Measurements from ENCODE around the gene NRIP2. TPM values are rescaled to one million over a fixed set of nuclear protein-coding genes. Genes with fewer than 3 reads are reported as not detected.

NRIP2 gene
- total and polyA plus RNA-seq, 2 donors (not counting 1 experiment from before 2014, with no cell fraction given): 0.08 to 0.17 TPM

DNA sequence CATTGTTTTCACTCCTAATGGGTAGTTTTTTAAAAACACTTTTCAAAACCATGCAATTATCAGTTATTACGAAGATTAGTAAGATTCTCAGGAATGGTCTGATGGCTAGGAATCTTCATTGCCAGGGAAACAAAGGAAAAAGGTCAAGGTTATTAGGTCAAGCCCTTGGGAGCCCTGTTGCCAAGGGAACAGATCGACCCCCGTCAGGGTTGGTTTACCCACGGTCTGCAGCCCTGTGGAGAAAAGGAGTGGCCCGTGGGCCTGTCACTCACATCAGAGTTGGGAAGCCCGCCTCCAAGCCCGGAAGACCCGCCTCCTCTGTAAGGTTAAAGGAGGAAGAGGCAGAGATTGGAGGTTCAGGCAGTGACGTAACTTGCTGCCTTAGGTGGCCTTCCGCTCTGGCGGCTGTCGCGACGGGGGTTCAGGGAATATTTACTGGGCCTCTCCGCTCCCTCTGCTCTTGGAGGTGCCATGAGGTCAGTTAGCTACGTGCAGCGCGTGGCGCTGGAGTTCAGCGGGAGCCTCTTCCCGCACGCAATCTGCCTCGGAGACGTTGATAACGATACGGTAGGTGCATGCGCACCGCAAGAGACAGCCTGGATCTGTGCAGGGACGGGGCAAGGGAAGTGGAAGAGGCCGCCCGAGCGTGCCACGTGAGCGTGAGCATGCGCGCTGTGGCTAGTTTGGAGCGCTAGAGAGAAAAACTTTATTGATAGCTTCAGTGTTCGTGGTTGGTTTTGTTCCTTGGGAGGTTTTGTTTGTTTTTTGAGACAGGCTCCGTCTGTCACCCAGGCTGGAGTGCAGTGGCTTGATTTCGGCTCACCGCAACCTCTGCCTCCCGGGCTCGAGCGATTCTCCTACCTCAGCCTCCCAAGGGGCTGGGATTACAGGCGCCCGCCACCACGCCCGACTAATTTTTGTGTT is 22.3 kb downstream of the NRIP2 start, which contains the start of gene ITFG2:
ITFG2 (plus strand) TSS at position 379 of the 924 bp plus-strand sequence; CDS start at position 472, 93 bp downstream.
- no peaks in the 10 kb centered on the region for H3K9me3 ChIP-seq (ENCODE audit: control insufficient read depth, insufficient read depth, low read depth, low read length)
- H3K27me3 ChIP-seq (ENCODE audit: control insufficient read depth, insufficient read depth, low read length): no peaks in the 10 kb centered on the region
- peak within 1 kb of the TSS; percentile 96 for H3K4me2 ChIP-seq (ENCODE audit: extremely low read depth, insufficient read depth, low read length)
- no peaks in the 10 kb centered on the region for H3K4me1 ChIP-seq (ENCODE audit: control insufficient read depth, extremely low read depth, insufficient read depth, low read length)
- peaks cover 12% of the 10 kb centered on the region for H3K79me2 ChIP-seq (ENCODE audit: control insufficient read depth, insufficient read depth, low read length)
- TF ChIP-seq EZH2 (IDR thresholded peaks at IDR 0.05; ENCODE audit: low read length, missing control alignments): no peak
- no peak for TF ChIP-seq CTCF (conservative IDR thresholded peaks at IDR 0.05 in 1 of 2, IDR thresholded peaks at IDR 0.05 in 1 of 2; ENCODE audit: low read depth in 1 of 2, low read length in 2 of 2)
- peak within 1 kb of the TSS; percentile 59 to 97 (median 78) for H3K4me3 ChIP-seq (replicated peaks in 1 of 4; ENCODE audit: control extremely low read depth in 1 of 4, insufficient read depth in 1 of 4, low read depth in 3 of 4, low read length in 4 of 4)
- H2AFZ ChIP-seq (ENCODE audit: low read length): peak within 1 kb of the TSS; percentile 81
- H3K9ac ChIP-seq (ENCODE audit: insufficient read depth, low read length): peak within 1 kb of the TSS; percentile 63
- peaks cover under 1% of the 10 kb centered on the region for H3K36me3 ChIP-seq (ENCODE audit: control insufficient read depth, insufficient read depth, low read length)
- DNase-seq (ENCODE audit: low read depth in 2 of 2): peak; percentile 98 to 99
- no peaks in the 10 kb centered on the region for H4K20me1 ChIP-seq (ENCODE audit: control insufficient read depth, extremely low read depth, insufficient read depth, low read length)
- H3K27ac ChIP-seq (ENCODE audit: insufficient read depth, low read length): peak within 1 kb of the TSS; percentile 81

GRCh38 chr12:2811801-2812200 is 23.0 kb downstream of the NRIP2 start:
- no peak overlapping the region for H3K9ac ChIP-seq (ENCODE audit: insufficient read depth, low read length)
- TF ChIP-seq EZH2 (IDR thresholded peaks at IDR 0.05; ENCODE audit: low read length, missing control alignments): no peak
- TF ChIP-seq CTCF (conservative IDR thresholded peaks at IDR 0.05 in 1 of 2, IDR thresholded peaks at IDR 0.05 in 1 of 2; ENCODE audit: low read depth in 1 of 2, low read length in 2 of 2): no peak
- no peaks in the 10 kb centered on the region for H3K27me3 ChIP-seq (ENCODE audit: control insufficient read depth, insufficient read depth, low read length)
- no peak overlapping the region for H2AFZ ChIP-seq (ENCODE audit: low read length)
- no peaks in the 10 kb centered on the region for H3K4me1 ChIP-seq (ENCODE audit: control insufficient read depth, extremely low read depth, insufficient read depth, low read length)
- no peak for DNase-seq (ENCODE audit: low read depth in 2 of 2)
- no peaks in the 10 kb centered on the region for H3K9me3 ChIP-seq (ENCODE audit: control insufficient read depth, insufficient read depth, low read depth, low read length)
- peak overlapping the region in 3 of 4 experiments; percentile 70 to 97 (median 85) for H3K4me3 ChIP-seq (replicated peaks in 1 of 4; ENCODE audit: control extremely low read depth in 1 of 4, insufficient read depth in 1 of 4, low read depth in 3 of 4, low read length in 4 of 4)
- no peaks in the 10 kb centered on the region for H3K36me3 ChIP-seq (ENCODE audit: control insufficient read depth, insufficient read depth, low read length)
- no peaks in the 10 kb centered on the region for H4K20me1 ChIP-seq (ENCODE audit: control insufficient read depth, extremely low read depth, insufficient read depth, low read length)
- H3K27ac ChIP-seq (ENCODE audit: insufficient read depth, low read length): no peak overlapping the region
- H3K79me2 ChIP-seq (ENCODE audit: control insufficient read depth, insufficient read depth, low read length): peaks cover 12% of the 10 kb centered on the region
- peak overlapping the region; percentile 26 for H3K4me2 ChIP-seq (ENCODE audit: extremely low read depth, insufficient read depth, low read length)

DNA sequence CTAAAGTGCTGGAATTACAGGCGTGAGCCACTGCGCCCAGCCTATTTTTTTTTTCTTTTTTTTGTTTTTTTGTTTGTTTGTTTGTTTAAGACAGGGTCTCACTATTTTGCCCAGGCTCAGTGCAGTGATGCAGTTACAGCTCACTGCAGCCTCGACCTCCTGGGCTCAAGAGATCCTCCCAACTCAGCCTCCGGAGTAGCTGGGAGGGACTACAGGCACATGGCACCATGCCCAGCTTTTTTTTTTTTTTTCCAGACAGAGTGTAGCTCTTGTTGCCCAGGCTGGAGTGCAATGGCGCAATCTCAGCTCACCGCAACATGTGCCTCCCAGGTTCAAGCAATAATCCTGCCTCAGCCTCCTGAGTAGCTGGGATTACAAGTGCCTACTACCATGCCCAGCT is 28.1 kb downstream of the NRIP2 start:
- no peak overlapping the region for H3K9ac ChIP-seq (ENCODE audit: insufficient read depth, low read length)
- TF ChIP-seq CTCF (conservative IDR thresholded peaks at IDR 0.05 in 1 of 2, IDR thresholded peaks at IDR 0.05 in 1 of 2; ENCODE audit: low read depth in 1 of 2, low read length in 2 of 2) (no peak), EZH2 (IDR thresholded peaks at IDR 0.05; ENCODE audit: low read length, missing control alignments) (no peak)
- H3K27me3 ChIP-seq (ENCODE audit: control insufficient read depth, insufficient read depth, low read length): no peaks in the 10 kb centered on the region
- H4K20me1 ChIP-seq (ENCODE audit: control insufficient read depth, extremely low read depth, insufficient read depth, low read length): no peaks in the 10 kb centered on the region
- H3K79me2 ChIP-seq (ENCODE audit: control insufficient read depth, insufficient read depth, low read length): no peaks in the 10 kb centered on the region
- H3K9me3 ChIP-seq (ENCODE audit: control insufficient read depth, insufficient read depth, low read depth, low read length): no peaks in the 10 kb centered on the region
- H3K27ac ChIP-seq (ENCODE audit: insufficient read depth, low read length): no peak overlapping the region
- no peak overlapping the region for H3K4me3 ChIP-seq (replicated peaks in 1 of 4; ENCODE audit: control extremely low read depth in 1 of 4, insufficient read depth in 1 of 4, low read depth in 3 of 4, low read length in 4 of 4)
- H2AFZ ChIP-seq (ENCODE audit: low read length): no peak overlapping the region
- H3K4me2 ChIP-seq (ENCODE audit: extremely low read depth, insufficient read depth, low read length): no peak overlapping the region
- H3K4me1 ChIP-seq (ENCODE audit: control insufficient read depth, extremely low read depth, insufficient read depth, low read length): peaks cover 7% of the 10 kb centered on the region
- DNase-seq (ENCODE audit: low read depth in 2 of 2): no peak
- peaks cover 5% of the 10 kb centered on the region for H3K36me3 ChIP-seq (ENCODE audit: control insufficient read depth, insufficient read depth, low read length)

Measured in fibroblast of lung (primary cell).